ENCODE results near the gene MED26.
A peak's percentile ranks its signal among the peaks of the same experiment; 100 is the strongest.

Gene MED26

DNA sequence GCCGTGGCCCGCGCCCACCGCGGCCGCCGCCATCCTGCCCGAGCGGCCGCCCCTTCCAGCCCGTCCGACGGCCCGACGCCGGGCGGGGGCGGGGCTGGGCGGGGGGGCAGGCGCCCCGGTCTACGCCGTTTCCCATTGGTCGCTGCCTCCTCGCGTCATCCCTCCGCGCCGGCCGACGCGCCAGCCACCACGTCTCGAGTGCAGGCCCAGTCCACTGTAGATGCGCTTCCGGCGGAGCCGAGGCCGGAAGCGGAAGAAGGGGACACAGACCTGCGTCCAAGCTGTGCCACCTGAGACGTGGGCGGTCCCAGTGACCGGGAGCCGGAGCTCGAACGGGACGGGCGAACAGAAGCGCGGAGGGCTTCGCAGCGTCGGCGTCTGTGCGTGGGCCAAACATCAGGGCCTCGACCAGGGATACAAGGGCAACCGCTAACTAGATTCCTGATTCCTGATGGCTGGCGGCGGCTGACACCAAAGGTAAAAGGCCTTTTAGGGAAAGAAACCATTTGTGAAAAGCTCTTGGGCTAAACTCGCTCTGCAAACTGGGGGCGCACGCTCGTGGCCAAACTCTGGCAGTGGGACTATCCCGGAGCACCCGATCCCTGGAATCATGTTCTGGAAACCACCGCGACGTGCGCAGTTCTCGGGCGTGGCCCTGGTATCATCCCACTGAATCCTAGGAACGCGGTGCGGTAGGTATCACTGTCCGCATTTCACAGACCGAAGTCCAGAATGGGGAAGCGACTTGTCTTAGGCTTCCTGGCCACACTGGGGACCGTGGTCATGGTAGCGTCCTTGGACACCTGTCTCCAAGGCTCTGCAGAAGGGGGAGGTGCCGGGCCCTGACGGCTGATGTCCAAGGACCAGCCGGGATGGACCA, 55.4 kb downstream of the MED26 start, which contains the start of gene SLC35E1 (continued):
- TF ChIP-seq, protein P1, sequence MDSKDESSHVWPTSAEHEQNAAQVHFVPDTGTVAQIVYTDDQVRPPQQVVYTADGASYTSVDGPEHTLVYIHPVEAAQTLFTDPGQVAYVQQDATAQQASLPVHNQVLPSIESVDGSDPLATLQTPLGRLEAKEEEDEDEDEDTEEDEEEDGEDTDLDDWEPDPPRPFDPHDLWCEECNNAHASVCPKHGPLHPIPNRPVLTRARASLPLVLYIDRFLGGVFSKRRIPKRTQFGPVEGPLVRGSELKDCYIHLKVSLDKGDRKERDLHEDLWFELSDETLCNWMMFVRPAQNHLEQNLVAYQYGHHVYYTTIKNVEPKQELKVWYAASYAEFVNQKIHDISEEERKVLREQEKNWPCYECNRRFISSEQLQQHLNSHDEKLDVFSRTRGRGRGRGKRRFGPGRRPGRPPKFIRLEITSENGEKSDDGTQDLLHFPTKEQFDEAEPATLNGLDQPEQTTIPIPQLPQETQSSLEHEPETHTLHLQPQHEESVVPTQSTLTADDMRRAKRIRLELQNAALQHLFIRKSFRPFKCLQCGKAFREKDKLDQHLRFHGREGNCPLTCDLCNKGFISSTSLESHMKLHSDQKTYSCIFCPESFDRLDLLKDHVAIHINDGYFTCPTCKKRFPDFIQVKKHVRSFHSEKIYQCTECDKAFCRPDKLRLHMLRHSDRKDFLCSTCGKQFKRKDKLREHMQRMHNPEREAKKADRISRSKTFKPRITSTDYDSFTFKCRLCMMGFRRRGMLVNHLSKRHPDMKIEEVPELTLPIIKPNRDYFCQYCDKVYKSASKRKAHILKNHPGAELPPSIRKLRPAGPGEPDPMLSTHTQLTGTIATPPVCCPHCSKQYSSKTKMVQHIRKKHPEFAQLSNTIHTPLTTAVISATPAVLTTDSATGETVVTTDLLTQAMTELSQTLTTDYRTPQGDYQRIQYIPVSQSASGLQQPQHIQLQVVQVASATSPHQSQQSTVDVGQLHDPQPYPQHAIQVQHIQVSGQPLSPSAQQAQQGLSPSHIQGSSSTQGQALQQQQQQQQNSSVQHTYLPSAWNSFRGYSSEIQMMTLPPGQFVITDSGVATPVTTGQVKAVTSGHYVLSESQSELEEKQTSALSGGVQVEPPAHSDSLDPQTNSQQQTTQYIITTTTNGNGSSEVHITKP (tag by site-specific recombination; IDR thresholded peaks at IDR 0.05): peak; percentile 83
- TF ChIP-seq EGR2 (tag by site-specific recombination; IDR thresholded peaks at IDR 0.05; ENCODE audit: low read depth): peak; percentile 85
- no peak for TF ChIP-seq GLIS2 (tag by site-specific recombination; IDR thresholded peaks at IDR 0.05)
- peak; percentile 73 for TF ChIP-seq ZXDB (tag by site-specific recombination; IDR thresholded peaks at IDR 0.05)
- TF ChIP-seq ZNF654 (tag by site-specific recombination; IDR thresholded peaks at IDR 0.05; ENCODE audit: low read depth): no peak
- no peak for TF ChIP-seq ZNF473 (tag by site-specific recombination; IDR thresholded peaks at IDR 0.05)
- no peak for TF ChIP-seq ZNF677 (tag by site-specific recombination; IDR thresholded peaks at IDR 0.05)
- TF ChIP-seq REPIN1 (tag by site-specific recombination; IDR thresholded peaks at IDR 0.05; ENCODE audit: low read depth): no peak
- TF ChIP-seq ZNF221 (tag by site-specific recombination; IDR thresholded peaks at IDR 0.05; ENCODE audit: borderline replicate concordance): no peak
- no peak for TF ChIP-seq ZNF530 (tag by site-specific recombination; IDR thresholded peaks at IDR 0.05; ENCODE audit: low read depth)
- TF ChIP-seq ZBTB1 (tag by site-specific recombination; IDR thresholded peaks at IDR 0.05): no peak
- TF ChIP-seq ZNF585B (tag by site-specific recombination; IDR thresholded peaks at IDR 0.05): no peak
- TF ChIP-seq ZNF707 (tag by site-specific recombination; IDR thresholded peaks at IDR 0.05): no peak
- TF ChIP-seq KLF1 (tag by site-specific recombination; IDR thresholded peaks at IDR 0.05): 0 out of 2 replicates have a peak, but pooled peaks have one; percentile 27
- TF ChIP-seq, protein P2, sequence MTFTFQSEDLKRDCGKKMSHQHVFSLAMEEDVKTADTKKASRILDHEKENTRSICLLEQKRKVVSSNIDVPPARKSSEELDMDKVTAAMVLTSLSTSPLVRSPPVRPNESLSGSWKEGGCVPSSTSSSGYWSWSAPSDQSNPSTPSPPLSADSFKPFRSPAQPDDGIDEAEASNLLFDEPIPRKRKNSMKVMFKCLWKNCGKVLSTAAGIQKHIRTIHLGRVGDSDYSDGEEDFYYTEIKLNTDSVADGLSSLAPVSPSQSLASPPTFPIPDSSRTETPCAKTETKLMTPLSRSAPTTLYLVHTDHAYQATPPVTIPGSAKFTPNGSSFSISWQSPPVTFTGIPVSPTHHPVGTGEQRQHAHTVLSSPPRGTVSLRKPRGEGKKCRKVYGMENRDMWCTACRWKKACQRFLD (tag by site-specific recombination; IDR thresholded peaks at IDR 0.05): no peak
- no peak for TF ChIP-seq ZNF768 (tag by site-specific recombination; IDR thresholded peaks at IDR 0.05)
- no peak for TF ChIP-seq ZNF366 (tag by site-specific recombination; conservative IDR thresholded peaks at IDR 0.05)
- TF ChIP-seq, protein P3, sequence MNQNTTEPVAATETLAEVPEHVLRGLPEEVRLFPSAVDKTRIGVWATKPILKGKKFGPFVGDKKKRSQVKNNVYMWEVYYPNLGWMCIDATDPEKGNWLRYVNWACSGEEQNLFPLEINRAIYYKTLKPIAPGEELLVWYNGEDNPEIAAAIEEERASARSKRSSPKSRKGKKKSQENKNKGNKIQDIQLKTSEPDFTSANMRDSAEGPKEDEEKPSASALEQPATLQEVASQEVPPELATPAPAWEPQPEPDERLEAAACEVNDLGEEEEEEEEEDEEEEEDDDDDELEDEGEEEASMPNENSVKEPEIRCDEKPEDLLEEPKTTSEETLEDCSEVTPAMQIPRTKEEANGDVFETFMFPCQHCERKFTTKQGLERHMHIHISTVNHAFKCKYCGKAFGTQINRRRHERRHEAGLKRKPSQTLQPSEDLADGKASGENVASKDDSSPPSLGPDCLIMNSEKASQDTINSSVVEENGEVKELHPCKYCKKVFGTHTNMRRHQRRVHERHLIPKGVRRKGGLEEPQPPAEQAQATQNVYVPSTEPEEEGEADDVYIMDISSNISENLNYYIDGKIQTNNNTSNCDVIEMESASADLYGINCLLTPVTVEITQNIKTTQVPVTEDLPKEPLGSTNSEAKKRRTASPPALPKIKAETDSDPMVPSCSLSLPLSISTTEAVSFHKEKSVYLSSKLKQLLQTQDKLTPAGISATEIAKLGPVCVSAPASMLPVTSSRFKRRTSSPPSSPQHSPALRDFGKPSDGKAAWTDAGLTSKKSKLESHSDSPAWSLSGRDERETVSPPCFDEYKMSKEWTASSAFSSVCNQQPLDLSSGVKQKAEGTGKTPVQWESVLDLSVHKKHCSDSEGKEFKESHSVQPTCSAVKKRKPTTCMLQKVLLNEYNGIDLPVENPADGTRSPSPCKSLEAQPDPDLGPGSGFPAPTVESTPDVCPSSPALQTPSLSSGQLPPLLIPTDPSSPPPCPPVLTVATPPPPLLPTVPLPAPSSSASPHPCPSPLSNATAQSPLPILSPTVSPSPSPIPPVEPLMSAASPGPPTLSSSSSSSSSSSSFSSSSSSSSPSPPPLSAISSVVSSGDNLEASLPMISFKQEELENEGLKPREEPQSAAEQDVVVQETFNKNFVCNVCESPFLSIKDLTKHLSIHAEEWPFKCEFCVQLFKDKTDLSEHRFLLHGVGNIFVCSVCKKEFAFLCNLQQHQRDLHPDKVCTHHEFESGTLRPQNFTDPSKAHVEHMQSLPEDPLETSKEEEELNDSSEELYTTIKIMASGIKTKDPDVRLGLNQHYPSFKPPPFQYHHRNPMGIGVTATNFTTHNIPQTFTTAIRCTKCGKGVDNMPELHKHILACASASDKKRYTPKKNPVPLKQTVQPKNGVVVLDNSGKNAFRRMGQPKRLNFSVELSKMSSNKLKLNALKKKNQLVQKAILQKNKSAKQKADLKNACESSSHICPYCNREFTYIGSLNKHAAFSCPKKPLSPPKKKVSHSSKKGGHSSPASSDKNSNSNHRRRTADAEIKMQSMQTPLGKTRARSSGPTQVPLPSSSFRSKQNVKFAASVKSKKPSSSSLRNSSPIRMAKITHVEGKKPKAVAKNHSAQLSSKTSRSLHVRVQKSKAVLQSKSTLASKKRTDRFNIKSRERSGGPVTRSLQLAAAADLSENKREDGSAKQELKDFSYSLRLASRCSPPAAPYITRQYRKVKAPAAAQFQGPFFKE (tag by site-specific recombination; IDR thresholded peaks at IDR 0.05; ENCODE audit: borderline replicate concordance): no peak
- no peak for TF ChIP-seq ZNF214 (tag by site-specific recombination; IDR thresholded peaks at IDR 0.05; ENCODE audit: borderline replicate concordance)
- TF ChIP-seq ZNF112 (tag by site-specific recombination; IDR thresholded peaks at IDR 0.05): no peak
- no peak for TF ChIP-seq ZNF596 (tag by site-specific recombination; IDR thresholded peaks at IDR 0.05)
- TF ChIP-seq TRIM28 (IDR thresholded peaks at IDR 0.05; ENCODE audit: borderline replicate concordance, low read length): no peak
- TF ChIP-seq, protein P4, sequence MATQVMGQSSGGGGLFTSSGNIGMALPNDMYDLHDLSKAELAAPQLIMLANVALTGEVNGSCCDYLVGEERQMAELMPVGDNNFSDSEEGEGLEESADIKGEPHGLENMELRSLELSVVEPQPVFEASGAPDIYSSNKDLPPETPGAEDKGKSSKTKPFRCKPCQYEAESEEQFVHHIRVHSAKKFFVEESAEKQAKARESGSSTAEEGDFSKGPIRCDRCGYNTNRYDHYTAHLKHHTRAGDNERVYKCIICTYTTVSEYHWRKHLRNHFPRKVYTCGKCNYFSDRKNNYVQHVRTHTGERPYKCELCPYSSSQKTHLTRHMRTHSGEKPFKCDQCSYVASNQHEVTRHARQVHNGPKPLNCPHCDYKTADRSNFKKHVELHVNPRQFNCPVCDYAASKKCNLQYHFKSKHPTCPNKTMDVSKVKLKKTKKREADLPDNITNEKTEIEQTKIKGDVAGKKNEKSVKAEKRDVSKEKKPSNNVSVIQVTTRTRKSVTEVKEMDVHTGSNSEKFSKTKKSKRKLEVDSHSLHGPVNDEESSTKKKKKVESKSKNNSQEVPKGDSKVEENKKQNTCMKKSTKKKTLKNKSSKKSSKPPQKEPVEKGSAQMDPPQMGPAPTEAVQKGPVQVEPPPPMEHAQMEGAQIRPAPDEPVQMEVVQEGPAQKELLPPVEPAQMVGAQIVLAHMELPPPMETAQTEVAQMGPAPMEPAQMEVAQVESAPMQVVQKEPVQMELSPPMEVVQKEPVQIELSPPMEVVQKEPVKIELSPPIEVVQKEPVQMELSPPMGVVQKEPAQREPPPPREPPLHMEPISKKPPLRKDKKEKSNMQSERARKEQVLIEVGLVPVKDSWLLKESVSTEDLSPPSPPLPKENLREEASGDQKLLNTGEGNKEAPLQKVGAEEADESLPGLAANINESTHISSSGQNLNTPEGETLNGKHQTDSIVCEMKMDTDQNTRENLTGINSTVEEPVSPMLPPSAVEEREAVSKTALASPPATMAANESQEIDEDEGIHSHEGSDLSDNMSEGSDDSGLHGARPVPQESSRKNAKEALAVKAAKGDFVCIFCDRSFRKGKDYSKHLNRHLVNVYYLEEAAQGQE (tag by site-specific recombination; IDR thresholded peaks at IDR 0.05): no peak
- TF ChIP-seq ZNF514 (tag by site-specific recombination; IDR thresholded peaks at IDR 0.05): no peak
- TF ChIP-seq ZNF292 (tag by site-specific recombination; IDR thresholded peaks at IDR 0.05; ENCODE audit: borderline replicate concordance, low read depth): no peak
- no peak for TF ChIP-seq ZNF175 (tag by site-specific recombination; IDR thresholded peaks at IDR 0.05)

Data from HEK293 (cell line).